ENCODE data around the gene C19orf73. TPM values are rescaled to one million over a fixed set of nuclear protein-coding genes. Genes with fewer than 3 reads are reported as not detected.
"Not testable (repeated sequence)": the region's sequence is repeated elsewhere in the genome, so short reads cannot be mapped to it uniquely, and the experiment has no call there.

Gene C19orf73
- total RNA-seq, 1 donor from 2014 or later: 0.68 TPM

DNA sequence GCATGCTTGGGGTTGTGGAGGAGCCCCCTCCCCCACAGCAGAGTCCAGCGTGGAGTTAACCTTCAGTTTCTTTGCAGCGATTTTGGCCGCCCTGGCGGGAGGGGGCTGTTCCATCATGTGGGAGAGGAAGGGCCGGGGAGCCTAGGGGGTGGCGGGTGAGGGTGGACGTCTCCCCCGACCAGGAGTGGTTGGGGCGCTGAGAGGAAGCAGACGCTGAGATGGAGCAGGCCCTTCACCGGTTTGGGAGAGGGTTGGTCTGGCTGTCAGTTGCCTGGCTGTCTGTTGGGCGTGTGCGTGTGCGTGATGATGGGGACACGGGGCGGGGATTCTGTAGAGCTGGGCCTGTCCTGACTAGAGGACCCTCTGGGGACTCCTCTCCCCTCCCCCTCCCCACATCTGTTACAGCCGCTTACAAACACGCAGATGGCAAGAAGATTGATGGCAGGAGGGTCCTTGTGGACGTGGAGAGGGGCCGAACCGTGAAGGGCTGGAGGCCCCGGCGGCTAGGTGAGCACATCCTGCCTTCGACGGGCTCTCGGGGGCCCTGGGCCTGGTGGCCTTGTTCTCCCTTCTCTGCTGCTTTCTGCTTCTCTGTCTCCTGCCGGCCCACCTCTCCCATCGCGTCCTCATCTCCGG lies 14.6 kb downstream of the C19orf73 start:
- intact Hi-C loops (cut with micrococcal nuclease): loop anchor here (10.0 kb wide), 1 partner anchor 100 kb away; no protein-coding TSS in a partner anchor

GRCh38 chr19:49103331-49104085 lies 15.4 kb downstream of the C19orf73 start:
- intact Hi-C loops (cut with micrococcal nuclease): loop anchor here (10.0 kb wide), 1 partner anchor 101 kb away; no protein-coding TSS in a partner anchor

DNA sequence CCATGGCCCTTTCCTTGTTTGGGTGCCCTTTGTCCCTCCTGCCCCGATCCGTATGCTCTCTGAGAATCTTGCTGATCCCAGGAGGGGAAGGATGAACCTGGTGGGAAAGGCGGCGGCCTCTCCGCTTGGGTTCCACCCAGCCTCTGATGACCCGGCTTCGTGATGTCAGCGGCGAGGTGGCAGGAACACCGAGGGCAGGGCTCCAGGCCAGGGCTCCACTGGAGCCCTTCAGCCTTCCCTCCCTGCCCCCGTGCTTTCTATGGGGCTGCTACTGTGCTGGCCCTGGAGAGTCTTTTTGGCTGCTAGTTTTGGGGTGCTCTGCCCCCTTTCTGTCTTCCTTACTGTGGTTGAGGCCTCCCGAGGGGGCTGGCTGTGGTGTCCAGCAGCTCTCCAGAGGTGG lies 16.6 kb downstream of the C19orf73 start:
- intact Hi-C loops (cut with micrococcal nuclease): loop anchor here (10.0 kb wide), 1 partner anchor 102 kb away; no protein-coding TSS in a partner anchor

DNA sequence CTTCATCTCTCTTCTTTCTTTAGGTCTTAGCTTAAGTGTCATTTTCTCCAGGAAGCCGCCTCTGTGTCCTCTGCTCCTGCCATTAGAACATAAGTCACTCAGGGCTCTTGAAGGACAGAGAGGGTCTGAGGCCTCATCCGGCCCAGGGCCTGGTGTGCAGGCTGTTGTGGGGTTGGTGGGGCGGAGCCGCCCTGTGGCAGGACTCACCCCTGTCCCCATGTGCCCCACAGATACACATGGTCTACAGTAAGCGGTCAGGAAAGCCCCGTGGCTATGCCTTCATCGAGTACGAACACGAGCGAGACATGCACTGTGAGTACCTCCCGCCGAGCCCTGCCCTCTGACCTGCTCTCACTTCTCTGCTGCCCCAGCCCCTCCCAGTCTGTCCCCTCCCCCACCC lies 17.8 kb downstream of the C19orf73 start:
- intact Hi-C loops (cut with micrococcal nuclease): loop anchor here (10.0 kb wide), 1 partner anchor 104 kb away; no protein-coding TSS in a partner anchor

DNA sequence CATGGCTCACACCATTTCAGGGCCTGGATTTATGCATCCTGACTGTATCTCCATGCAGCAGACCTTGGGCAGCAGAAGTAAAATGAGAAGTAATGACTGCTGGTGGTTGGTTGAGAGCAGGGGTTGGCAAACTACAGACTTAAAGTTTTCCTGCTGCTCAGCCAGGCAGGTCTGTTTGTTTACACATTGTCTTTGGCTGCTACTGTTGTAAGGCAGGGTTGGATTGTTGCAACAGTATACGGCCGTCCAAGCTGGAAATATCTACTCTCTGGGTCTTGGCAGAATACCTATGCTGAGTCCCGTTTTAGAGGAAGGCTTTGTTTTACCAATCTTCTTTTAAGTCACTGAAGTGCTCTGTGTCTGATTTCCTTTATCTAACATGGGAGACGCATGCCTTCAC lies 20.1 kb downstream of the C19orf73 start:
- intact Hi-C loops (cut with micrococcal nuclease): no loop called here

DNA sequence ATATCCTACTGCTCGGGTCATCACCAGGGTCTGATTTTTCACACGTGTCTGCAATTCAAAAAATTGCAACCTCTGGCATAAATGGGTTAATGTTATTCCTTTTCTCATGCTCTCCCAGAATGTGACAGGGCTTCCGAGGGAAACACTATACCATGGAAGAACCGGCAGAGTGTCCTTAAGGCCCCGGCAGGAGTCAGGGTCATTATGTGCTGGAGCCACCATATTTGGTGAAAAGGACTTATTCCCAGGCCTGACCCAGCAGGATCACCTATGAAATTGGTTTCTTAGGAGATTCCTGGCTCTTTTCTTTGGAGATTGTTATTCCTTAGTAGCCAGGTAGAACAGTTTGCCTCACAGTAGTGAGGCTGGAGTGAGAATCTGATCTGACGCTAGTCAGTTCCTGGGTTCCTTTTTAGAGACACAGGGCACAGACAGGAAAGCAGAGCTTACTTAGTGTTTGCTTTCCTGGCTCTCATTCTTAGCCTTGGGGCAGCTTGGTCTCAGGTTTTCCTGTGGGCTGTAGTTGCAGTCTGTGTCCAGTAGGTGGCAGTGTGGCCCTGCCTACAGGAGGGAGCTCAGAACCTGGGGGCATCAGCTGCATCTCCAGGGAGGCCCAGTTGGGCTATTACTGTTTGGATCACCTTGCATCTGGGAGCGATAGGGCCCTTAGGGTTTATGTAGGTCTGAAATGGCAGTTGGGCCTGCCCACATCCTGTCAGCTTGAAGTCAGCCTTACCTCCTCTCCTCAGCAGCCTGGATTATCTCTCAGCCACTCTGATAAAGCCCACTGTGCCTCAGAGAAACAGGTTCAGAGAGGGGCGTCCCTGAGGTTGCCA lies 21.3 kb downstream of the C19orf73 start:
- intact Hi-C loops (cut with micrococcal nuclease): loop anchor here (1.0 kb wide), 1 partner anchor 49 kb away; no protein-coding TSS in a partner anchor

GRCh38 chr19:49094505-49095482 lies 24.1 kb downstream of the C19orf73 start:
- intact Hi-C loops (cut with micrococcal nuclease): no loop called here

DNA sequence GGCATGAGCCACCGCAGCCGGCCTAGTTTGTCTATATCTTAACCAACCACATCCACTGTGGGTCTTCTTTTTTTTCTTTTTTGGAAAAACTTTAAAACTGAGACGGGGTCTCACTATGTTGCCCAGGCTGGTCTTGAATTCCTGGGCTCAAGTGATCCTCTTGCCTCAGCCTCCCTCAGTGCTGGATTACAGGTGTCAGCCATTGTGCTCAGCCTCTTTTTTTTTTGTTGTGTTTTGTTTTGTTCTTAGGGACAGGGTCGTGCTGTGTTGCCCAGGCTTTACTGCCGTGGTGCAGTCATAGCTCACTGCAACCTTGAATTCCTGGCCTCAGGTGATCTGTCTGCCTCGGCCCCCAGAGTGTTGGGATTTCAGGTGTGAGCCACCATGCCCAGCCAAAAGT lies 26.3 kb downstream of the C19orf73 start:
- intact Hi-C loops (cut with micrococcal nuclease): no loop called here

DNA sequence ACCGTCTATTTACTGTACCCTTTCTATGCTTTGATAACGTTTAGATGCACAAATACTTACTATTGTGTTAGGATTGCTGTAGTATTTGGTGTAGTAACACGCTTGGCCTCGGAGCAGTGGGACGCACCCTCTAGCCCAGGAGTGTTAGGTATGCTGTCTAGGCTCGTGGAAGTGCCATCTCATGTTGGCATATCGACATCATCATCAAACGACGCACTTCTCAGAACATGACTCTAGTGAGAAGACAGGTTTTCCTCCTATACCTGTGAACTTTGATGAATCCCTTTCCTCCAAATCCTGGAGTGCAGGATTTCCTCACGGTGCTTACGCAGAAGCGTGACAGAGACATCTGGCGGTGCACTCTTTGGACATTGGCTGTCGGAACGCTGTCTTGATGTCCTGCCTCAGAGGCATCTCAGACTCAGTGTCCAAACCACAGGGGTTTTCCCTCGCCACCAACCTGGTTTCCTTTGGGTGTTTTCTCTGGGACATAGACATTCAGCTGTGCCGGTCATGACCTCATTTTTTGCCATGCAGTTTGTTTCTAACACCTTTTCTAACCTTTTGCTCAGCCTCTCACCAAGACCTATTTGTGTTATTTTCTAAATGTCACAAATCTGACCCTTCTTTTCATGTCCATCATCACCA lies 27.4 kb downstream of the C19orf73 start:
- intact Hi-C loops (cut with micrococcal nuclease): no loop called here

DNA sequence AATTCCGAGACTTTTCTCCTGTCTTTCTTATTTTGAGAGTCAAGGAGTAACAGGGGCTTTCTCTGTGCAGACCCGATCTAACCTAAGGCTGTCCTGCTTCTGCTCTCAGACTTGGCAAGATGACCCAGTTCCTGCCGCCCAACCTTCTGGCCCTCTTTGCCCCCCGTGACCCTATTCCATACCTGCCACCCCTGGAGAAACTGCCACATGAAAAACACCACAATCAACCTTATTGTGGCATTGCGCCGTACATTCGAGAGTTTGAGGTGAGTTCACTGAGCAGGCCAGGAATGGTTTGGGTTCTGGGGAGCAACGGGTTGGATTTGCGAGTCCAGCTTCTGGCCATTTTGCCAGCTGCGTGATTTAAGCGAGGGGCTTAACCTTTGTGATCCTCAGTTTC lies 32.6 kb downstream of the C19orf73 start:
- intact Hi-C loops (cut with micrococcal nuclease): no loop called here

- intact Hi-C loops (cut with micrococcal nuclease): loop anchor here (1.0 to 2.0 kb wide), 3 partner anchors 33 to 727 kb away; partner anchors contain the start of genes C19orf73, FUZ and PPFIA3
Observed at GRCh38 chr19:49085868-49086232, 33.1 kb downstream of the C19orf73 start.

DNA sequence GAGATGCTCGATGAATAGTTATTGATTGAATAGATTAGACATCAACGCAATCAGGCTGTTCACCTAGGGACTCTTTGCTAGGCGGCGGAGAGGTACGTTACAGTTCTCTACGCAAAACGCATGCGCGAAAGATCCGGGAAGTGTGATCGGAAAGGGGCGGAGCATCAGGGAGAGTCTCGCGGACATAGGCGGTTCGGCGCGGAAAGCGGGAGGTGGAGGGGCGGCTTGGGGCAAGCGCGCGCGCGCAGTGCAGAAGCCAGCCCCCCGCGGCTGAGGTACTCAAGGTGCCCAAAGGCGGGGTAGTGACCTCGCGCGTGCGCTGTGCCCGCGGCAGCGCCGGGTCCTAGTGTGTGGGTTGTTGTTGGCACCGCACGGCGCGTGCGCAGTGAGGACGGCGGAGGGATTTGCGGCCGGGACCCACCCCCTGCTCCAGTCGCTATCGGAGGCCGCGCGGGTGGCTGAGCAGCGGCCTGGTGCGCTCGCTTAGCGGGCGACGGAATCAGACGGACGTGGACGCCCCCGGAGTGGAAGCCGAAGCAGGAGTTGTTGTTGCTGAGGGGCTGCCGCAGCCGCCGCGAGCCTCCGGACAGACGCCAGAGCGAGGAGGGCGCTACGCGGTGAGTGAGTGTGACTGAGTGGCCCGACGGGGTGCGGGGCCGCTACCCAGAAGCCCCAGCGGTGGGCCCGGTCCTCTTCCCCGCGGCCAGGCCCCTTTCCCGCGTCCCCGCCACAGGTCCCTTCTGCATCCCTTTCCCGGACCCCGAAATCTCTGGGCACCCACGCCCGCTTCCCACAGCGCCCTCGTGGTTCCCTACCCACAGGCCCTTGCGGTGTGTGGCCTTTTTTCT lies 33.7 kb downstream of the C19orf73 start, which contains the start of gene SNRNP70:
SNRNP70 (plus strand) TSS at position 432 of the 848 bp plus-strand sequence. CDS start 964 bp downstream, outside the sequence.
- intact Hi-C loops (cut with micrococcal nuclease): loop anchor here (1.0 to 2.0 kb wide), 3 partner anchors 34 to 728 kb away; partner anchors contain the start of genes C19orf73, FUZ and PPFIA3

DNA sequence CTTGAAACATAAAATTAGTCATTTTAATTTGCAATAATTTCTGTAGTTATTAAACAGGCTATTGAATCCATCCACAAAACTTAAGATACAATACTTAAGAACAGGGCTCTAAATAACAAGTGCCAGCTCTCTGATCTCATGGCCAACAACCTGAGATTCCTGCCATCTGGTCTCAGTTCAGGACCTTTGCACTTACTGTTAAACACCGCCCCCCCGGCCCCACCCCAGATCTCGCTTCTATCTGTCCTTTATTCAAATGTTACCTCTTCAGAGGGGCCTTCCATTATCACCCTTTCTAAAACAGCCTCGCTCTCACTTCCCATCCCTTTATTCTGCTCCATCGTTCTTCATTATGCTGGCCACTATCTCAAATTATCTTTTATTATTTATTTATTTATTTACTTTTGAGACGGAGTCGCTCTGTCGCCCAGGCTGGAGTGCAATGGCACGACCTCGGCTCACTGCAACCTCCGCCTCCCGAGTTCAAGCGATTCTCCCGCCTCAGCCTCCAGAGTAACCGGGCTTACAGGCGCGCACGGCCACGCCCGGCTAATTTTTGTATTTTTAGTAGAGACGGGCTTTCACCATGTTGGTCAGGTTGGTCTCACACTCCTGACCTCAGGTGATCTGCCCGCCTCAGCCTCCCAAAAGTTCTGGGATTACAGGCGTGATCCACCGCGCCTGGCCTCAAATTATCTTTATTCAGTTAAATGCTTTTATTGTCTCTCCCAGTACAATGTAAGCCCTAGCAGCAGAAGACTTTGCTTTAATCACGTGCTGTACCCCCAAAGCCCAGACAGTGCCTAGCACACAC lies 34.5 kb downstream of the C19orf73 start:
- intact Hi-C loops (cut with micrococcal nuclease): loop anchor here (1.0 to 2.0 kb wide), 3 partner anchors 34 to 728 kb away; partner anchors contain the start of genes C19orf73, FUZ and PPFIA3

DNA sequence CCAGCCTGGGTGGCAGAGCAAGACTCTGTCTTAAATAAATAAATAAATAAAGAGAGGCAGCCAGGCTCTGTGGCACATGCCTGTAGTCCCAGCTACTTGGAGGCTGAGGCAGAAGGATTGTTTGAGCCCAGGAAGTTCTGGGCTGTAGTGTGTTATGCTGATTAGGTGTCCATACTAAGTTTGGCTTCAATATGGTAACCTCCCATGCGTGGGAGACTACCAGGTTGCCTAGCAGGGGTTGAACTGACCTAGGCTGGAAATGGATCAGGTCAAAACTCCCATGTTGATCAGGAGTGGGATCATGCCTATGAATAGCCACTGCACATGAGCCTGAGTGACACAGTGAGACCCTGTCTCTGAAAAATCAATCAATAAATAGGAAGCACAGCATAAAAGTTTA lies 37.7 kb downstream of the C19orf73 start:
- intact Hi-C loops (cut with micrococcal nuclease): no loop called here

DNA sequence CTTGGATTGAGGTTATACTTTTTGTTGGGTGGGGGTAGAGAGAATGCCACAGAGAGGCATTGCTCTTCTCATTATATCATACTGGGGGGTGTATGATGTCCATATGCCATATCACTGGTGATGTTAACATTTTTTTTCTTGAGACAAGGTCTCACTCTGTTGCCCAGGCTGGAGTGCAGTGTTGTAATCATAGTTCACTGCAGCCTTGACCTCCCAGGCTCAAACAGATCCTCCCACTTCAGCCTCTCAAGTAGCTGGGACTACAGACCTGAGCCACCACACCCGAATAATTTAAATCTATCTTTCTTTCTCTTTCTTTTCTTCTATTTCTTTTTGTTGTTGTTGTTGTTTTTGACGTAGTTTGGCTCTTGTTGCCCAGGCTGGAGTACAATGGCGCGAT lies 38.6 kb downstream of the C19orf73 start:
- intact Hi-C loops (cut with micrococcal nuclease): no loop called here

DNA sequence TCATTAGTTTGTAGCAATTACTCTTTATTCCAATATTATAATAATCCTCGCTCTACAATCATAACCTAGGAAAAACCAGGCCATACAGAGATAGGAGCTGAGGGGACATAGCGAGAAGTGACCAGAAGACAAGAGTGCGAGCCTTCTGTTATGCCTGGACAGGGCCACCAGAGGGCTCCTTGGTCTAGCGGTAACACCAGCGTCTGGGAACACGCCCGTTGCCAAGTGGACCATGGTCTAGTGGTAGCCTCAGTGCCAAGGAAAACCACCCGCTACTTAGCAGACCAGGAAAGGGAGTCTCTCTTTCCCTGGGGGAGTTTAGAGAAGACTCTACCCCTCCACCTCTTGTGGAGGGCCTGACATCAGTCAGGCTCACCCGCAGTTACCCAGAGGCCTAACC lies 44.1 kb downstream of the C19orf73 start:
- intact Hi-C loops (cut with micrococcal nuclease): not testable (repeated sequence)

GRCh38 chr19:49073514-49074378 lies 45.2 kb downstream of the C19orf73 start:
- intact Hi-C loops (cut with micrococcal nuclease): no loop called here
